ENCODE results near the gene ROBO1.

ROBO1 gene

GRCh38 chr3:79006077-79006476, 761.7 kb downstream of the ROBO1 start:
- TF ChIP-seq FOXA1 (IDR thresholded peaks at IDR 0.05) (no peak), TARDBP (IDR thresholded peaks at IDR 0.05) (no peak), FOXM1 (IDR thresholded peaks at IDR 0.05; ENCODE audit: borderline replicate concordance) (no peak), HDGF (IDR thresholded peaks at IDR 0.05; ENCODE audit: borderline replicate concordance) (no peak), ARNT (IDR thresholded peaks at IDR 0.05) (no peak), ZNF384 (IDR thresholded peaks at IDR 0.05) (no peak), ELF4 (IDR thresholded peaks at IDR 0.05) (no peak), L3MBTL2 (conservative IDR thresholded peaks at IDR 0.05) (no peak), FOXK2 (IDR thresholded peaks at IDR 0.05) (no peak)
- no peak for DNase-seq (ENCODE audit: extremely low spot score)
- ChIA-PET POLR2A (no interaction called here), CTCF (interaction anchor here (0.7 kb wide), 1 partner anchor 8 kb away, joined by 4 read pairs; no protein-coding TSS in a partner anchor)

DNA sequence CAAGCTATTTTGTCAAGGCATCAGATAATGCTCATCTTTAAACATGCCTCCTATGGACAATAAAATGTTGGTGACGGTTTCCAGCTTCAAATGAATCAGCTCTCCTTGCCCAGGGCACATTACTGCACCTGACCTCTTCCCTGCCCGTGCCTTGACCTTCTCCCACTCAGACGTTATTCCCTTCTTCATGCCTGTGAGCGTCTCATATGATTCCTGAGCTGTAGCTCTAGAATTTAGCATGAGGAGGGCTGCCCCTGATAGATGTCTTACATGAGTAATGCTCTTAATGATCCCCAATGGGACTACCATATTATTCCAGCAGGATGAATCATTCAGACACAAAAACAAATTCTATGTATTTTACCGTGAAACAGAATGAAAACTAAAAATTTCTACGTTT, 762.7 kb downstream of the ROBO1 start:
- ChIA-PET POLR2A (interaction anchor here (0.9 to 1.0 kb wide), 3 partner anchors 11 to 14 kb away, joined by 3 to 5 read pairs (median 4); no protein-coding TSS in a partner anchor), CTCF (interaction anchor here (0.9 kb wide), 1 partner anchor 11 kb away, joined by 4 read pairs; no protein-coding TSS in a partner anchor)
- no peak for DNase-seq (ENCODE audit: extremely low spot score)
- TF ChIP-seq ZNF384 (IDR thresholded peaks at IDR 0.05) (no peak), LEF1 (IDR thresholded peaks at IDR 0.05; ENCODE audit: borderline replicate concordance) (no peak), FOXA1 (IDR thresholded peaks at IDR 0.05) (no peak), NFRKB (IDR thresholded peaks at IDR 0.05) (no peak), FOXK2 (IDR thresholded peaks at IDR 0.05) (no peak), FOXM1 (IDR thresholded peaks at IDR 0.05; ENCODE audit: borderline replicate concordance) (no peak), CTBP1 (IDR thresholded peaks at IDR 0.05; ENCODE audit: borderline replicate concordance) (no peak), ARNT (IDR thresholded peaks at IDR 0.05) (no peak), SUZ12 (IDR thresholded peaks at IDR 0.05) (no peak), L3MBTL2 (conservative IDR thresholded peaks at IDR 0.05) (no peak), PKNOX1 (IDR thresholded peaks at IDR 0.05) (no peak), TARDBP (IDR thresholded peaks at IDR 0.05) (no peak), ELF4 (IDR thresholded peaks at IDR 0.05) (no peak), SP1 (IDR thresholded peaks at IDR 0.05) (no peak), HDGF (IDR thresholded peaks at IDR 0.05; ENCODE audit: borderline replicate concordance) (no peak), BHLHE40 (IDR thresholded peaks at IDR 0.05; ENCODE audit: borderline replicate concordance) (no peak)

DNA sequence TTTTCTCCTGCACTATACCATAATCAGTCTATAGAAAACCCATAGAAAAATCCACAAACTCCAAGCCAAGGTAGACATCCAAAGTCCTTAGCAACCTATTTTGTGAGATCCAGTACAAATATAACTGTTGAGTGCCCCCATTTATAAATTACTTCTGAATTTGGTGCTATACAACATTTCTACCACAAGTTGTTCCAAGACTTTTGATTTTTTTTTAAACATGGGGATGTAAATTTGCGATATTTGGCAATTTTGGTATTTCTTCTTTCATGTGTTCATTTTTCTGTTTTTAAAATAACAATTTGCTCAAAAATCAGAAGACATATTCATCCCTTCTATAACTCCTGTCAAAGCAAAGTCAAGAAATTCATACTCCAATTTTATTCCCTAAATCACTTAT, 763.8 kb downstream of the ROBO1 start:
- ChIA-PET POLR2A (interaction anchor here (1.0 kb wide), 1 partner anchor 12 kb away, joined by 3 read pairs; no protein-coding TSS in a partner anchor), CTCF (no interaction called here)
- DNase-seq (ENCODE audit: extremely low spot score), result no peak
- TF ChIP-seq CTBP1 (IDR thresholded peaks at IDR 0.05; ENCODE audit: borderline replicate concordance) (no peak), ELF4 (IDR thresholded peaks at IDR 0.05) (no peak), ZNF384 (IDR thresholded peaks at IDR 0.05) (no peak), SP1 (IDR thresholded peaks at IDR 0.05) (no peak), TARDBP (IDR thresholded peaks at IDR 0.05) (no peak), LEF1 (IDR thresholded peaks at IDR 0.05; ENCODE audit: borderline replicate concordance) (no peak), PKNOX1 (IDR thresholded peaks at IDR 0.05) (no peak), ARNT (IDR thresholded peaks at IDR 0.05) (no peak), L3MBTL2 (conservative IDR thresholded peaks at IDR 0.05) (no peak), NFRKB (IDR thresholded peaks at IDR 0.05) (no peak), HDGF (IDR thresholded peaks at IDR 0.05; ENCODE audit: borderline replicate concordance) (no peak), SUZ12 (IDR thresholded peaks at IDR 0.05) (no peak), FOXM1 (IDR thresholded peaks at IDR 0.05; ENCODE audit: borderline replicate concordance) (no peak), FOXA1 (IDR thresholded peaks at IDR 0.05) (no peak)

DNA sequence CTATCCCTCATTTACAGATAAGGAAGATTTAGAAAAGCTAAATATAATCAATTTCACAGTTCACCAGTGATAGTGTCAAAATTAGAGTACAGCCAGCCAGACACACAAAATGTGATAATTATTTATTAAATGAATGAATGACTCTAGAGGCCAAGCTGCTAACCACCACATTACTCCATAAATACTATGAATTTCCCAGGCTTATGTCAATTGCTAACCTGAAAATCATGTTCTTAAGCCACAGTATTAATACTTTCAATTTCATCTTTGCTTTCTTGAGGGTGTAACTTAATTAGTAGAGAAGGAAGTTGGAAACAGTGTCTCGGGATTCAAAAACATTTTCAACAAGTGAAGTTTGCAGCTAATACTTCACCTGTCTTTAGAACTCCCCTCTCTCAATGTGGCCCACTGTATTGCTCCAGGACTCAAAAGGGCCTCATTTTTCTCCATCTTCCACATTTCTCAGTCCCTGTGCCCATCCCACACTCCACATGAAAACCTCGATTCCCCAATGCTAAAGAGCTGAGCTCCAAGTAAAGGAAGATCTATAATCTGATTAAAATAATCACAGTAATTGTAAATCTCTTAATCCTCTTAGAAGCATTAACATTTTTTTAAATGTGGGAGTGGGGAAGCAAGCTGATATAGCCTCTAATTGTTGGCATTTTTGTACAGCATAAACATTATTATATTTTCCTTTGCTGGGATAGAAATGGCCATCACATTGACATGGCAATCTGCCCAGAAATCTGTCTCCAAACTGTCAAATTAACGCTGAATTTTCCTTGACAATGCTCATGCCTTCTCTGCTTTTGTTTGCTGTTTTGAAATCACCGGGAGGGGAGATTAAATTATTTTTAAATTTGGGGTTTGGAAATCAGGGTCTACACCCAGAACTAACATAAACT, 765.1 kb downstream of the ROBO1 start:
- ChIA-PET CTCF (no interaction called here), POLR2A (interaction anchor here (0.7 kb wide), 1 partner anchor 57 kb away, joined by 3 read pairs; no protein-coding TSS in a partner anchor)
- TF ChIP-seq L3MBTL2 (conservative IDR thresholded peaks at IDR 0.05), result no peak
- TF ChIP-seq ARNT (IDR thresholded peaks at IDR 0.05), result no peak
- no peak for TF ChIP-seq FOXK2 (IDR thresholded peaks at IDR 0.05)
- no peak for TF ChIP-seq ZNF384 (IDR thresholded peaks at IDR 0.05)
- no peak for TF ChIP-seq NFRKB (IDR thresholded peaks at IDR 0.05)
- TF ChIP-seq BHLHE40 (IDR thresholded peaks at IDR 0.05; ENCODE audit: borderline replicate concordance), result no peak
- no peak for TF ChIP-seq PKNOX1 (IDR thresholded peaks at IDR 0.05)
- no peak for TF ChIP-seq FOXA1 (IDR thresholded peaks at IDR 0.05)
- no peak for TF ChIP-seq TARDBP (IDR thresholded peaks at IDR 0.05)
- no peak for TF ChIP-seq CTBP1 (IDR thresholded peaks at IDR 0.05; ENCODE audit: borderline replicate concordance)
- TF ChIP-seq ELF4 (IDR thresholded peaks at IDR 0.05), result no peak
- TF ChIP-seq FOXM1 (IDR thresholded peaks at IDR 0.05; ENCODE audit: borderline replicate concordance), result no peak
- no peak for TF ChIP-seq LEF1 (IDR thresholded peaks at IDR 0.05; ENCODE audit: borderline replicate concordance)
- no peak for TF ChIP-seq SUZ12 (IDR thresholded peaks at IDR 0.05)
- no peak for DNase-seq (ENCODE audit: extremely low spot score)

DNA sequence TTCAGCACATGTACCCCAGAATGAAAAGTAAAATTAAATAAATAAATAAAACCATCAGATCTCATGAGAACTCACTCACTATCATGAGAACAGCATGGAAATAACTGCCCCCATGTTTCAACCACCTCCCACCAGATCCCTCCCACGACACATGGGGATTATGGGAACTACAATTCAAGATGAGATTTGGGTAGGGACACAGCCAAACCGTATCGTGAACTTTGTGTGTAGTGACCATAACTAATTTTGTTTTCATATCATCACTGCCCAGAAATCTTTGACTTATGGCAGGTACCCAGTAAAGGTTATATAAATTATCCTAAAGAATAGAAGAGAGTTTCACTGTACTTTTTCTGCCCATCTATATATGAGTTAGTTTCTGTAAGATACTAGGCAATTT, 766.5 kb downstream of the ROBO1 start:
- TF ChIP-seq ZNF384 (IDR thresholded peaks at IDR 0.05) (no peak), BHLHE40 (IDR thresholded peaks at IDR 0.05; ENCODE audit: borderline replicate concordance) (no peak), TARDBP (IDR thresholded peaks at IDR 0.05) (no peak)
- CTCF ChIA-PET, result no interaction called here
- DNase-seq (ENCODE audit: extremely low spot score), result no peak
- POLR2A ChIA-PET, result no interaction called here

DNA sequence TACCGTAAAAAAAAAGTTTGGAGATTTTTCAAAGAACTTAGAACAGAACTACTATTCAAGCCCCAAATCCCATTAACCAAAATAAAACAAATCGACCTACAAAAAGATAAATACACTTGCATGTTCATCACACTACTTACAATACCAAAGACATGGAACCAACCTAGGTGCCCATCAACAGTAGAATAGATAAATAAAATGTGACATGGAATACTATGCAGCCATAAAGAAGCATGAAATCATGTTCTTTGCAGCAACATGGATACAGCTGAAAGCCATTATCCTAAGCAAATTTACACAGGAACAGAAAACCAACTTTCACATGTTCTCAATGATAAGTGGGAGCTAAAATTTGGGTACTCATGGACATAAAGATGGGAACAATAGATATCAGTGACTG, 768.7 kb downstream of the ROBO1 start:
- DNase-seq (ENCODE audit: extremely low spot score), result no peak
- ChIA-PET POLR2A (no interaction called here), CTCF (no interaction called here)
- no peak for TF ChIP-seq ARNT (IDR thresholded peaks at IDR 0.05)
- TF ChIP-seq NFRKB (IDR thresholded peaks at IDR 0.05), result no peak
- TF ChIP-seq PKNOX1 (IDR thresholded peaks at IDR 0.05), result no peak
- TF ChIP-seq LEF1 (IDR thresholded peaks at IDR 0.05; ENCODE audit: borderline replicate concordance), result no peak
- no peak for TF ChIP-seq BHLHE40 (IDR thresholded peaks at IDR 0.05; ENCODE audit: borderline replicate concordance)
- no peak for TF ChIP-seq SP1 (IDR thresholded peaks at IDR 0.05)
- TF ChIP-seq CTBP1 (IDR thresholded peaks at IDR 0.05; ENCODE audit: borderline replicate concordance), result no peak
- no peak for TF ChIP-seq TARDBP (IDR thresholded peaks at IDR 0.05)
- no peak for TF ChIP-seq FOXM1 (IDR thresholded peaks at IDR 0.05; ENCODE audit: borderline replicate concordance)
- no peak for TF ChIP-seq ZNF384 (IDR thresholded peaks at IDR 0.05)
- no peak for TF ChIP-seq HDGF (IDR thresholded peaks at IDR 0.05; ENCODE audit: borderline replicate concordance)
- no peak for TF ChIP-seq SUZ12 (IDR thresholded peaks at IDR 0.05)
- no peak for TF ChIP-seq FOXA1 (IDR thresholded peaks at IDR 0.05)
- TF ChIP-seq FOXK2 (IDR thresholded peaks at IDR 0.05), result no peak
- TF ChIP-seq L3MBTL2 (conservative IDR thresholded peaks at IDR 0.05), result no peak
- no peak for TF ChIP-seq ELF4 (IDR thresholded peaks at IDR 0.05)
